Measurements from ENCODE around the gene LONP2. TPM values are rescaled to one million over a fixed set of nuclear protein-coding genes. Genes with fewer than 3 reads are reported as not detected.

Gene LONP2
- total and polyA plus RNA-seq, 4 donors = 30.0 to 304 (median 52.8) TPM

DNA sequence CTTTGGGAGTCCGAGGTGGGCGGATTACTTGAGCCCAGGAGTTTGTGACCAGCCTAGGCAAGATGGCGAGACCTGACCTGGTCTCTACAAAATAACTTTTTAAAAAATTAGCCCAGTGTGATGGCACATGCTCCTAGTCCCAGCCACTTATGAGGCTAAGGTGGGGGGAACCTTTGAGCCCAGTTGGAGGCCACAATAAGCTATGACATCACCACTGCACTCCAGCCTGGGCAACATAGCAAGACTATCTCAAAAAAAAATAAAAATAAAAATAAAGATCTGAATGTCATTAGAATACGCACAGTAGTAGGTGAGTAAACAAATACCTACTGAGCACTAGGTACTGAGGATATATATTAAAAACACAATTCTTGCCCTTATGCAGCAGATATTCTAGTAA lies 138.0 kb downstream of the LONP2 start (continued):
- TF ChIP-seq, protein P1, sequence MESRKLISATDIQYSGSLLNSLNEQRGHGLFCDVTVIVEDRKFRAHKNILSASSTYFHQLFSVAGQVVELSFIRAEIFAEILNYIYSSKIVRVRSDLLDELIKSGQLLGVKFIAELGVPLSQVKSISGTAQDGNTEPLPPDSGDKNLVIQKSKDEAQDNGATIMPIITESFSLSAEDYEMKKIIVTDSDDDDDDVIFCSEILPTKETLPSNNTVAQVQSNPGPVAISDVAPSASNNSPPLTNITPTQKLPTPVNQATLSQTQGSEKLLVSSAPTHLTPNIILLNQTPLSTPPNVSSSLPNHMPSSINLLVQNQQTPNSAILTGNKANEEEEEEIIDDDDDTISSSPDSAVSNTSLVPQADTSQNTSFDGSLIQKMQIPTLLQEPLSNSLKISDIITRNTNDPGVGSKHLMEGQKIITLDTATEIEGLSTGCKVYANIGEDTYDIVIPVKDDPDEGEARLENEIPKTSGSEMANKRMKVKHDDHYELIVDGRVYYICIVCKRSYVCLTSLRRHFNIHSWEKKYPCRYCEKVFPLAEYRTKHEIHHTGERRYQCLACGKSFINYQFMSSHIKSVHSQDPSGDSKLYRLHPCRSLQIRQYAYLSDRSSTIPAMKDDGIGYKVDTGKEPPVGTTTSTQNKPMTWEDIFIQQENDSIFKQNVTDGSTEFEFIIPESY (IDR thresholded peaks at IDR 0.05) = no peak
- TF ChIP-seq FOXA1 (IDR thresholded peaks at IDR 0.05) (no peak), RAD21 (IDR thresholded peaks at IDR 0.05) (no peak), HNF4G (IDR thresholded peaks at IDR 0.05) (no peak), JUND (IDR thresholded peaks at IDR 0.05) (no peak)

DNA sequence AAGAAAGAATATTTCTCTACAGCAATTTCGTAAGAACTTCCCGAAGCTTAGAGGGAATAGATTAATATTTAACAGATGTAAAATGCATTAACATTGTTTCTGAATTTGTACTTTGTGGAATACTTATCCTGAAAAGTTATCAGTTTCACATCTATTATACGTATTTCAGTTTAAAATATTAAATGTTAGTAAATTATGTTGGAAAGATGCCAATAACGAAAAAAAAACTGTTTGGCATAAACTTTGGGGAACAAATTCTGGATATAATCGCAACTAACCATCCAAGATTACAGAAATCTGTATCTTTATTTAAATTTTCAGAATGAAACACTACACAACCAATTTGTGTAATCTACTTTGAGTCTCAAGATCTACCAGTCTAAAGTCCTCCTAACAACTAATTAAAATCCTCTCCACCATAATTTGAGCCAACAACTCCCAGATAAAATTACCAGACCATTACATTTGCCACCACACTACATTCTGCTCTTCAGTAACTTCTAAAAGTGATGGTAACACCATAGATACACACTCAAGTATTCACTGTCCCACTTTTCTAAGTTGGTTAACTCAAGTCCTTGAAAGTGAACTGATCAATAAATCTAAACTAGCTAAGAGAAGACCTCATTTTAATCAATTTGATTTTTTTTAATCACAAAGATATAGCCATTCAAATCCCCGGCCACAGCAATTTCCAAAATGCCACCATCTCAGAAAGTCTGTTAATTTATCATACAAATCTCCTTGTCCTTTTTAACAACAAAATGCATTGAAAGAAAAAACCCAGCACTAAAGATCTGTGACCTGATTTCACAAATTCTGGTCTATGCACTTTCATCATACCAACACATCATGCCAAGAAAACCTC lies 139.1 kb downstream of the LONP2 start:
- no peak for DNase-seq (ENCODE audit: low spot score)

DNA sequence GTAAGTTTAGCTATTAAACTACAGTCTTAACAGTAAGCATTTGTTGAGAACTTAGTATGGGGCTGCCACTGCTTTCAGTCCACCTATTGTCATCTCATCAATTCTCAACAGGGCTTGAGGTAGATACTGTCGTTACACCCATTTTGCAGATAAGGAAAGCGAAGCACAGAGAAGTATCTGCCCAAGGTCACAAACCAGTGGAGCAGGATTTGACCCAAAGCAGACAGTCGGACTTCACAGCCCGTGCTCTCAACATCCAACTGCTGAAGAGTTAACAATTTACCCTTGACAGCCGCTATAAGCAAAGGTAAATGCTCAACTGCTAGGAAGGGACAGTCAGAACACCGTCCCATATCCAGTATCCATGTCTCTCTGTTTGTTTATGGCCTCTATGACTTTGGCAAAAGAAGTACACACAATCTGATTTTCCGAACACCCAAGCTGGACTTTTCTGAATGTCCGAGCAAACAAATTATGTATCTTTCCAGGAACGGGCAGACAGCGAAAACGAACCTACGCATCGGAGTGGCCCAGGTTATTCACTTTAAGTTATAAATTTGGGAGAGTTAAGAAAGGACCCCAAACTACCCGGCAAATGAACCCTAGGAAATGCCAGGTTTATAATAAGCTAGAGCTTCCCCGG lies 139.9 kb downstream of the LONP2 start:
- no peaks in the 10 kb centered on the region for H3K36me3 ChIP-seq (ENCODE audit: control insufficient read depth in 4 of 4, insufficient read depth in 3 of 4, low read depth in 1 of 4, low read length in 3 of 4)
- peak overlapping the region; percentile 92 to 94 for H3K9ac ChIP-seq (ENCODE audit: low read depth in 1 of 2, low read length in 2 of 2)
- peak overlapping the region; percentile 97 to 98 for H3K27ac ChIP-seq (ENCODE audit: low read depth in 1 of 2, low read length in 2 of 2)
- H3K27me3 ChIP-seq (ENCODE audit: control insufficient read depth in 4 of 4, insufficient read depth in 4 of 4, low read length in 3 of 4) = no peaks in the 10 kb centered on the region
- DNase-seq (ENCODE audit: low spot score) = no peak
- 1% methylated on average over 15 of the region's 15 CpGs for WGBS
- peaks cover 10 to 36% (median 24%) of the 10 kb centered on the region in 4 donors for H3K4me1 ChIP-seq (ENCODE audit: control insufficient read depth in 4 of 4, insufficient read depth in 4 of 4, low read length in 3 of 4)
- peak overlapping the region; percentile 77 to 98 (median 91) for H3K4me3 ChIP-seq (ENCODE audit: low read depth in 1 of 3, low read length in 3 of 3)
- H3K9me3 ChIP-seq (ENCODE audit: control insufficient read depth in 4 of 4, low read length in 3 of 4) = no peaks in the 10 kb centered on the region
- no peak for TF ChIP-seq GABPA (IDR thresholded peaks at IDR 0.05 in 1 of 2, conservative IDR thresholded peaks at IDR 0.05 in 1 of 2)
- TF ChIP-seq, protein P2, sequence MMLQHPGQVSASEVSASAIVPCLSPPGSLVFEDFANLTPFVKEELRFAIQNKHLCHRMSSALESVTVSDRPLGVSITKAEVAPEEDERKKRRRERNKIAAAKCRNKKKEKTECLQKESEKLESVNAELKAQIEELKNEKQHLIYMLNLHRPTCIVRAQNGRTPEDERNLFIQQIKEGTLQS (IDR thresholded peaks at IDR 0.05) = no peak
- peak in 1 of 2 donors; percentile 30 for TF ChIP-seq HNF4A (conservative IDR thresholded peaks at IDR 0.05)
- TF ChIP-seq RAD21 (IDR thresholded peaks at IDR 0.05) = no peak
- TF ChIP-seq HNF4G (IDR thresholded peaks at IDR 0.05) = no peak
- TF ChIP-seq, protein P3, sequence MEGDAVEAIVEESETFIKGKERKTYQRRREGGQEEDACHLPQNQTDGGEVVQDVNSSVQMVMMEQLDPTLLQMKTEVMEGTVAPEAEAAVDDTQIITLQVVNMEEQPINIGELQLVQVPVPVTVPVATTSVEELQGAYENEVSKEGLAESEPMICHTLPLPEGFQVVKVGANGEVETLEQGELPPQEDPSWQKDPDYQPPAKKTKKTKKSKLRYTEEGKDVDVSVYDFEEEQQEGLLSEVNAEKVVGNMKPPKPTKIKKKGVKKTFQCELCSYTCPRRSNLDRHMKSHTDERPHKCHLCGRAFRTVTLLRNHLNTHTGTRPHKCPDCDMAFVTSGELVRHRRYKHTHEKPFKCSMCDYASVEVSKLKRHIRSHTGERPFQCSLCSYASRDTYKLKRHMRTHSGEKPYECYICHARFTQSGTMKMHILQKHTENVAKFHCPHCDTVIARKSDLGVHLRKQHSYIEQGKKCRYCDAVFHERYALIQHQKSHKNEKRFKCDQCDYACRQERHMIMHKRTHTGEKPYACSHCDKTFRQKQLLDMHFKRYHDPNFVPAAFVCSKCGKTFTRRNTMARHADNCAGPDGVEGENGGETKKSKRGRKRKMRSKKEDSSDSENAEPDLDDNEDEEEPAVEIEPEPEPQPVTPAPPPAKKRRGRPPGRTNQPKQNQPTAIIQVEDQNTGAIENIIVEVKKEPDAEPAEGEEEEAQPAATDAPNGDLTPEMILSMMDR (IDR thresholded peaks at IDR 0.05; ENCODE audit: low read depth, low read length, missing input control) = no peak
- no peak for TF ChIP-seq FOXA2 (IDR thresholded peaks at IDR 0.05)
- TF ChIP-seq, protein P4, sequence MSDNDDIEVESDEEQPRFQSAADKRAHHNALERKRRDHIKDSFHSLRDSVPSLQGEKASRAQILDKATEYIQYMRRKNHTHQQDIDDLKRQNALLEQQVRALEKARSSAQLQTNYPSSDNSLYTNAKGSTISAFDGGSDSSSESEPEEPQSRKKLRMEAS (IDR thresholded peaks at IDR 0.05) = peak; percentile 48
- TF ChIP-seq JUND (IDR thresholded peaks at IDR 0.05) = no peak
- TF ChIP-seq FOXA1 (IDR thresholded peaks at IDR 0.05) = no peak
- TF ChIP-seq RXRA (IDR thresholded peaks at IDR 0.05) = peak; percentile 10 to 42
- TF ChIP-seq, protein P5, sequence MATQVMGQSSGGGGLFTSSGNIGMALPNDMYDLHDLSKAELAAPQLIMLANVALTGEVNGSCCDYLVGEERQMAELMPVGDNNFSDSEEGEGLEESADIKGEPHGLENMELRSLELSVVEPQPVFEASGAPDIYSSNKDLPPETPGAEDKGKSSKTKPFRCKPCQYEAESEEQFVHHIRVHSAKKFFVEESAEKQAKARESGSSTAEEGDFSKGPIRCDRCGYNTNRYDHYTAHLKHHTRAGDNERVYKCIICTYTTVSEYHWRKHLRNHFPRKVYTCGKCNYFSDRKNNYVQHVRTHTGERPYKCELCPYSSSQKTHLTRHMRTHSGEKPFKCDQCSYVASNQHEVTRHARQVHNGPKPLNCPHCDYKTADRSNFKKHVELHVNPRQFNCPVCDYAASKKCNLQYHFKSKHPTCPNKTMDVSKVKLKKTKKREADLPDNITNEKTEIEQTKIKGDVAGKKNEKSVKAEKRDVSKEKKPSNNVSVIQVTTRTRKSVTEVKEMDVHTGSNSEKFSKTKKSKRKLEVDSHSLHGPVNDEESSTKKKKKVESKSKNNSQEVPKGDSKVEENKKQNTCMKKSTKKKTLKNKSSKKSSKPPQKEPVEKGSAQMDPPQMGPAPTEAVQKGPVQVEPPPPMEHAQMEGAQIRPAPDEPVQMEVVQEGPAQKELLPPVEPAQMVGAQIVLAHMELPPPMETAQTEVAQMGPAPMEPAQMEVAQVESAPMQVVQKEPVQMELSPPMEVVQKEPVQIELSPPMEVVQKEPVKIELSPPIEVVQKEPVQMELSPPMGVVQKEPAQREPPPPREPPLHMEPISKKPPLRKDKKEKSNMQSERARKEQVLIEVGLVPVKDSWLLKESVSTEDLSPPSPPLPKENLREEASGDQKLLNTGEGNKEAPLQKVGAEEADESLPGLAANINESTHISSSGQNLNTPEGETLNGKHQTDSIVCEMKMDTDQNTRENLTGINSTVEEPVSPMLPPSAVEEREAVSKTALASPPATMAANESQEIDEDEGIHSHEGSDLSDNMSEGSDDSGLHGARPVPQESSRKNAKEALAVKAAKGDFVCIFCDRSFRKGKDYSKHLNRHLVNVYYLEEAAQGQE (IDR thresholded peaks at IDR 0.05) = peak; percentile 46

More for the DNA sequence above, 139.1 kb downstream of the LONP2 start:
- Histone ChIP-seq H3K36me3 (ENCODE audit: control insufficient read depth in 4 of 4, insufficient read depth in 3 of 4, low read depth in 1 of 4, low read length in 3 of 4) (no peaks in the 10 kb centered on the region), H3K4me1 (ENCODE audit: control insufficient read depth in 4 of 4, insufficient read depth in 4 of 4, low read length in 3 of 4) (peaks cover 13 to 43% (median 29%) of the 10 kb centered on the region in 4 donors), H3K4me3 (ENCODE audit: low read depth in 1 of 3, low read length in 3 of 3) (peak overlapping the region; percentile 77 to 98 (median 91)), H3K27ac (ENCODE audit: low read depth in 1 of 2, low read length in 2 of 2) (peak overlapping the region; percentile 97 to 98), H3K27me3 (ENCODE audit: control insufficient read depth in 4 of 4, insufficient read depth in 4 of 4, low read length in 3 of 4) (no peaks in the 10 kb centered on the region), H3K9ac (ENCODE audit: low read depth in 1 of 2, low read length in 2 of 2) (peak overlapping the region; percentile 92 to 94), H3K9me3 (ENCODE audit: control insufficient read depth in 4 of 4, low read length in 3 of 4) (no peaks in the 10 kb centered on the region)
- WGBS = 15% methylated on average over 6 of the region's 6 CpGs
- TF ChIP-seq JUND (IDR thresholded peaks at IDR 0.05) (no peak), RXRA (IDR thresholded peaks at IDR 0.05) (peak in 1 of 2 donors; percentile 17), FOXA2 (IDR thresholded peaks at IDR 0.05) (no peak), NR2F2 (IDR thresholded peaks at IDR 0.05) (no peak), HNF4A (conservative IDR thresholded peaks at IDR 0.05) (peak in 1 of 2 donors; percentile 17)
- TF ChIP-seq, protein P2 (IDR thresholded peaks at IDR 0.05) = no peak
- TF ChIP-seq, protein P1 (IDR thresholded peaks at IDR 0.05) = no peak
